Naive thymus-derived CD4-positive, alpha-beta T cell (primary cell): Measurements from ENCODE around the gene FXYD1. TPM values are rescaled to one million over a fixed set of nuclear protein-coding genes. Genes with fewer than 3 reads are reported as not detected.
"Not testable (repeated sequence)": the region's sequence is repeated elsewhere in the genome, so short reads cannot be mapped to it uniquely, and the experiment has no call there.

Experiments used
- ATAC-seq: fragments of 150-1000 bp; cut with Tn5 transposase; 2 replicates; pipeline ENCODE4 v1.10.0; 2021; ENCODE audit warnings: mild to moderate bottlenecking, moderate library complexity
- CTCF ChIA-PET: fragments of 350-600 bp; sonication (Branson Sonifier 250); formaldehyde crosslinking; loops from one replicate; lab custom pipeline; 2021; ENCODE audit warnings: antibody characterized with exemption; lab: Charles Lee
- POLR2A ChIA-PET: fragments of 350-600 bp; sonication (Branson Sonifier 250); formaldehyde crosslinking; loops from one replicate; lab custom pipeline; 2021; ENCODE audit warnings: antibody characterized with exemption, inconsistent platforms; lab: Charles Lee
- DNase-seq, 9 donors: peaks; one replicate each; pipeline versions ENCODE4 v3.0.0 to v3.0.0-alpha.2; 2020 to 2022; ENCODE audit warnings: mixed read lengths in 1 of 9
- H3K27ac ChIP-seq: one replicate; pipeline ENCODE4 v1.7.0; 2013; ENCODE audit warnings: mild to moderate bottlenecking, low read depth, low read length, moderate library complexity
- H3K27me3 ChIP-seq, 2 donors: one replicate each; pipeline ENCODE4 v1.7.0; 2013; ENCODE audit warnings: low read length in 2 of 2, mild to moderate bottlenecking in 2 of 2, moderate library complexity in 2 of 2; ENCODE audit not compliant: control insufficient read depth in 2 of 2, insufficient read depth in 2 of 2
- H3K36me3 ChIP-seq, 3 experiments: 1 replicate in 2 of 3; 2 replicates in 1 of 3; pipeline ENCODE4 v1.7.0; 2013; ENCODE audit warnings: low read length in 3 of 3, mild to moderate bottlenecking in 3 of 3, moderate library complexity in 1 of 3; ENCODE audit not compliant: insufficient read depth in 3 of 3, control insufficient read depth in 2 of 3
- H3K4me1 ChIP-seq, 2 donors: one replicate each; pipeline ENCODE4 v1.7.0; 2013; ENCODE audit warnings: low read length in 2 of 2, mild to moderate bottlenecking in 2 of 2, moderate library complexity in 1 of 2; ENCODE audit not compliant: control insufficient read depth in 2 of 2, insufficient read depth in 2 of 2
- H3K4me3 ChIP-seq: 2 replicates; pipeline ENCODE4 v1.7.0; 2013; ENCODE audit warnings: mild to moderate bottlenecking, low read length
- H3K9me3 ChIP-seq, 3 experiments: 1 replicate in 2 of 3; 2 replicates in 1 of 3; pipeline ENCODE4 v1.7.0; 2013; ENCODE audit warnings: low read length in 3 of 3; ENCODE audit not compliant: control insufficient read depth in 2 of 3
- H3K27ac Mint-ChIP-seq, 9 donors: one replicate each; pipeline ENCODE4 v1.8.0; 2020 to 2022; ENCODE audit warnings: mixed read lengths in 9 of 9, mild to moderate bottlenecking in 8 of 9, moderate library complexity in 5 of 9, inconsistent platforms in 2 of 9
- H3K27me3 Mint-ChIP-seq, 5 donors: one replicate each; pipeline ENCODE4 v1.8.0; 2021 to 2022; ENCODE audit warnings: mixed read lengths in 5 of 5, mild to moderate bottlenecking in 1 of 5
- H3K36me3 Mint-ChIP-seq, 5 donors: one replicate each; pipeline ENCODE4 v1.8.0; 2020 to 2022; ENCODE audit warnings: mixed read lengths in 5 of 5, mild to moderate bottlenecking in 3 of 5, inconsistent platforms in 1 of 5
- H3K4me1 Mint-ChIP-seq, 7 donors: one replicate each; pipeline ENCODE4 v1.8.0; 2020 to 2022; ENCODE audit warnings: mixed read lengths in 7 of 7, mild to moderate bottlenecking in 3 of 7, inconsistent platforms in 1 of 7
- H3K4me3 Mint-ChIP-seq, 10 donors: one replicate each; pipeline ENCODE4 v1.8.0; 2020 to 2022; ENCODE audit warnings: mild to moderate bottlenecking in 10 of 10, mixed read lengths in 10 of 10, moderate library complexity in 6 of 10, inconsistent platforms in 2 of 10
- H3K9me3 Mint-ChIP-seq, 11 donors: one replicate each; pipeline ENCODE4 v1.8.0; 2020 to 2022; ENCODE audit warnings: mixed read lengths in 11 of 11, mild to moderate bottlenecking in 4 of 11, inconsistent platforms in 1 of 11, moderate library complexity in 1 of 11
- intact Hi-C, 2 donors: fragments of 100-400 bp; cut with micrococcal nuclease; formaldehyde crosslinking; loops; one replicate each; pipeline ENCODE4 v1.15.1; 2023
- polyA plus RNA-seq, 2 donors: library from polyadenylated mRNA; unstranded; fragments of 300-500 nt; fragmentation: Illumina TruSeq; gene quantifications; one replicate each; pipeline ENCODE4 v1.2.3, GENCODE V29; 2021
- total RNA-seq, 6 experiments: library from RNA in 5 of 6; stranded (reverse) in 5 of 6; gene quantifications; 1 replicate in 5 of 6; 2 replicates in 1 of 6; pipeline ENCODE4 v1.2.3 and lab custom pipeline; 2021 to 2026

The FXYD1 gene
- total and polyA plus RNA-seq, 7 experiments from 2014 or later, result 0.46 to 1.2 (median 0.85) TPM; not detected in 3

- H3K4me1 Mint-ChIP-seq, result peaks cover 27 to 34% (median 28%) of the 10 kb centered on the region in 7 donors
- CTCF ChIA-PET, result interaction anchor here (0.6 to 1.2 kb wide), 2 partner anchors 66 to 1273 kb away, joined by 3 to 5 read pairs; no protein-coding TSS in a partner anchor
- H3K36me3 ChIP-seq, result peaks cover 0 to 3% (median 0%) of the 10 kb centered on the region in 3 experiments
- peak overlapping the region in 3 of 9 donors; percentile 25 to 60 (median 42) for H3K27ac Mint-ChIP-seq
- H3K9me3 ChIP-seq, result no peaks in the 10 kb centered on the region
- H3K36me3 Mint-ChIP-seq, result peaks cover 0 to 3% (median 0%) of the 10 kb centered on the region in 5 donors
- H3K9me3 Mint-ChIP-seq, result peaks cover 0 to 1% (median 0%) of the 10 kb centered on the region in 11 donors
- ATAC-seq (no peak), DNase-seq (no peak)
- intact Hi-C loops, result loop anchor here in 1 of 2 donors (10.0 kb wide), 2 partner anchors 195 to 315 kb away; partner anchors contain the start of gene FFAR1
- no peaks in the 10 kb centered on the region for H3K27me3 ChIP-seq
- peaks cover 6 to 13% of the 10 kb centered on the region in 2 donors for H3K4me1 ChIP-seq
- H3K27ac ChIP-seq, result no peak overlapping the region
- H3K27me3 Mint-ChIP-seq, result peaks cover 0 to 12% (median 0%) of the 10 kb centered on the region in 5 donors
- POLR2A ChIA-PET, result interaction anchor here (1.1 to 1.6 kb wide), 3 partner anchors 17 to 91 kb away, joined by 3 to 4 read pairs (median 3); no protein-coding TSS in a partner anchor
- no peak overlapping the region for H3K4me3 ChIP-seq
- no peak overlapping the region for H3K4me3 Mint-ChIP-seq
These were observed 10.8 kb downstream of the FXYD1 start for GRCh38 chr19:35149463-35149862.

GRCh38 chr19:35150445-35150844, 11.8 kb downstream of the FXYD1 start:
- peaks cover 0 to 5% (median 0%) of the 10 kb centered on the region in 5 donors for H3K27me3 Mint-ChIP-seq
- Histone ChIP-seq H3K4me3 (no peak overlapping the region), H3K9me3 (no peaks in the 10 kb centered on the region), H3K27ac (no peak overlapping the region), H3K4me1 (peaks cover 5 to 6% of the 10 kb centered on the region in 2 donors), H3K36me3 (peaks cover 0 to 10% (median 0%) of the 10 kb centered on the region in 3 experiments), H3K27me3 (no peaks in the 10 kb centered on the region)
- H3K36me3 Mint-ChIP-seq, result peaks cover 0 to 4% (median 3%) of the 10 kb centered on the region in 5 donors
- ChIA-PET POLR2A (interaction anchor here (1.6 kb wide), 1 partner anchor 56 kb away, joined by 4 read pairs; no protein-coding TSS in a partner anchor), CTCF (no interaction called here)
- ATAC-seq (no peak), DNase-seq (no peak)
- H3K4me3 Mint-ChIP-seq, result no peak overlapping the region
- intact Hi-C loops, result no loop called here
- H3K27ac Mint-ChIP-seq, result peak overlapping the region in 6 of 9 donors; percentile 14 to 79 (median 36)
- peaks cover 17 to 26% (median 19%) of the 10 kb centered on the region in 7 donors for H3K4me1 Mint-ChIP-seq
- H3K9me3 Mint-ChIP-seq, result peaks cover 0 to 1% (median 0%) of the 10 kb centered on the region in 11 donors

GRCh38 chr19:35151273-35152065, 12.8 kb downstream of the FXYD1 start:
- intact Hi-C loops, result no loop called here

GRCh38 chr19:35153129-35153522, 14.5 kb downstream of the FXYD1 start:
- ChIA-PET POLR2A (interaction anchor here (1.0 to 6.1 kb wide), 11 partner anchors 10 to 310 kb away, joined by 3 to 74 read pairs (median 6); partner anchors contain the start of gene FXYD7), CTCF (interaction anchor here (0.6 to 2.8 kb wide), 9 partner anchors 9 to 81 kb away, joined by 3 to 45 read pairs (median 5); partner anchors contain the start of gene FXYD7)
- intact Hi-C loops, result loop anchor here (1.0 kb wide), 2 partner anchors 10 to 39 kb away; partner anchors contain the start of gene FXYD7 (in 1 of the 2)
- H3K27me3 ChIP-seq, H3K9me3 ChIP-seq, H3K9me3 Mint-ChIP-seq, H3K27me3 Mint-ChIP-seq, DNase-seq, ATAC-seq, H3K27ac ChIP-seq: not testable (repeated sequence)
- peak overlapping the region; percentile 35 to 99 (median 98) for H3K27ac Mint-ChIP-seq
- Histone ChIP-seq H3K4me1 (peaks cover 18 to 29% of the 10 kb centered on the region in 2 donors), H3K36me3 (peaks cover 10 to 24% (median 11%) of the 10 kb centered on the region in 3 experiments), H3K4me3 (peak overlapping the region; percentile 93)
- H3K36me3 Mint-ChIP-seq, result peaks cover 4 to 20% (median 18%) of the 10 kb centered on the region in 5 donors
- H3K4me1 Mint-ChIP-seq, result peaks cover 38 to 50% (median 42%) of the 10 kb centered on the region in 7 donors
- H3K4me3 Mint-ChIP-seq, result peak overlapping the region; percentile 73 to 100 (median 99)

More at GRCh38 chr19:35151273-35152065, 12.8 kb downstream of the FXYD1 start:
- ATAC-seq (no peak), DNase-seq (no peak)
- no peaks in the 10 kb centered on the region for H3K27me3 ChIP-seq
- Mint-ChIP-seq H3K9me3 (peaks cover 0 to 1% (median 0%) of the 10 kb centered on the region in 11 donors), H3K4me1 (peaks cover 25 to 35% (median 25%) of the 10 kb centered on the region in 7 donors), H3K4me3 (no peak overlapping the region), H3K27ac (peak overlapping the region in 2 of 9 donors; percentile 46 to 48), H3K27me3 (peaks cover 0 to 5% (median 0%) of the 10 kb centered on the region in 5 donors), H3K36me3 (peaks cover 4 to 12% (median 7%) of the 10 kb centered on the region in 5 donors)
- POLR2A ChIA-PET, result interaction anchor here (1.1 to 6.1 kb wide), 4 partner anchors 8 to 93 kb away, joined by 3 to 74 read pairs (median 29); partner anchors contain the start of gene FXYD7
- no peak overlapping the region for H3K4me3 ChIP-seq
- H3K36me3 ChIP-seq, result peaks cover 0 to 10% (median 0%) of the 10 kb centered on the region in 3 experiments
- CTCF ChIA-PET, result interaction anchor here (0.9 to 1.0 kb wide), 2 partner anchors 9 to 14 kb away, joined by 3 to 4 read pairs; partner anchors contain the start of gene FXYD7
- H3K27ac ChIP-seq, result no peak overlapping the region
- H3K9me3 ChIP-seq, result no peaks in the 10 kb centered on the region
- H3K4me1 ChIP-seq, result peaks cover 12 to 14% of the 10 kb centered on the region in 2 donors

GRCh38 chr19:35153701-35154524, 15.3 kb downstream of the FXYD1 start:
- peaks cover 0 to 5% (median 0%) of the 10 kb centered on the region in 5 donors for H3K27me3 Mint-ChIP-seq
- ATAC-seq, result peak; percentile 80
- ChIA-PET CTCF (interaction anchor here (0.6 to 2.8 kb wide), 16 partner anchors 8 to 883 kb away, joined by 3 to 45 read pairs (median 4); partner anchors contain the start of genes FXYD7 and LGI4), POLR2A (interaction anchor here (0.5 to 6.1 kb wide), 25 partner anchors 9 to 309 kb away, joined by 3 to 74 read pairs (median 5); partner anchors contain the start of gene FXYD7)
- peaks cover 38 to 54% (median 49%) of the 10 kb centered on the region in 7 donors for H3K4me1 Mint-ChIP-seq
- peaks cover 23 to 32% of the 10 kb centered on the region in 2 donors for H3K4me1 ChIP-seq
- H3K9me3 Mint-ChIP-seq, result peaks cover 0 to 1% (median 0%) of the 10 kb centered on the region in 11 donors
- peak; percentile 56 to 80 (median 71) for DNase-seq
- H3K4me3 Mint-ChIP-seq, result peak overlapping the region; percentile 98 to 100 (median 99)
- H3K9me3 ChIP-seq, result no peaks in the 10 kb centered on the region
- H3K27ac Mint-ChIP-seq, result peak overlapping the region; percentile 96 to 99 (median 99)
- H3K27me3 ChIP-seq, result no peaks in the 10 kb centered on the region
- intact Hi-C loops, result loop anchor here (1.0 to 2.0 kb wide), 7 partner anchors 11 to 114 kb away; partner anchors contain the start of genes FXYD7 (in 1 of the 2) and USF2 (in 1 of the 2)
- peaks cover 4 to 27% (median 26%) of the 10 kb centered on the region in 5 donors for H3K36me3 Mint-ChIP-seq
- peak overlapping the region; percentile 94 for H3K27ac ChIP-seq
- peaks cover 11 to 32% (median 13%) of the 10 kb centered on the region in 3 experiments for H3K36me3 ChIP-seq
- peak overlapping the region; percentile 93 for H3K4me3 ChIP-seq
